Uterus (tissue), 4 donors: ENCODE data around the gene PRUNE2. TPM values are rescaled to one million over a fixed set of nuclear protein-coding genes. Genes with fewer than 3 reads are reported as not detected.
A peak's percentile ranks its signal among the peaks of the same experiment; 100 is the strongest.

Experiments used
- DNase-seq, 2 donors: peaks; one replicate each; pipeline ENCODE4 v3.0.0-alpha.2; 2019 to 2020
- H3K27ac ChIP-seq, 2 donors: fragments of 200-600 bp; sonication (generic); 1 replicate in 1 of 2; 2 replicates in 1 of 2; pipeline ENCODE4 v1.5.1; 2016 to 2018
- H3K27me3 ChIP-seq, 2 donors: fragments of 200-600 bp; sonication (generic); one replicate each; pipeline ENCODE4 v1.5.1; 2018 to 2019; ENCODE audit warnings: control low read depth in 1 of 2
- H3K36me3 ChIP-seq, 2 donors: fragments of 200-600 bp; sonication (generic); one replicate each; pipeline ENCODE4 v1.5.1; 2019; ENCODE audit warnings: control low read depth in 1 of 2
- H3K4me1 ChIP-seq, 2 donors: fragments of 200-600 bp; sonication (generic); one replicate each; pipeline ENCODE4 v1.5.1; 2018 to 2019; ENCODE audit warnings: control low read depth in 1 of 2
- H3K4me3 ChIP-seq, 2 donors: fragments of 200-600 bp; sonication (generic); 1 replicate in 1 of 2; 2 replicates in 1 of 2; pipeline ENCODE4 v1.5.1; 2018 to 2019; ENCODE audit warnings: mild to moderate bottlenecking in 1 of 2
- H3K9me3 ChIP-seq, 2 donors: fragments of 200-600 bp; sonication (generic); one replicate each; pipeline ENCODE4 v1.5.1; 2019; ENCODE audit warnings: control low read depth in 1 of 2
- CTCF ChIP-seq, 4 experiments: fragments of 200-600 bp in 2 of 4; fragments of 450-650 bp in 2 of 4; sonication (generic) in 2 of 4; IDR thresholded peaks; one replicate each; pipeline ENCODE4 v1.5.1; 2016 to 2019; ENCODE audit warnings: antibody characterized with exemption in 4 of 4, mild to moderate bottlenecking in 2 of 4, moderate library complexity in 1 of 4
- POLR2A ChIP-seq, 2 donors: fragments of 450-650 bp; IDR thresholded peaks; one replicate each; pipeline ENCODE4 v1.6.1; 2016; ENCODE audit warnings: antibody characterized with exemption in 2 of 2, mild to moderate bottlenecking in 1 of 2, moderate library complexity in 1 of 2
- intact Hi-C: fragments of 100-400 bp; cut with DNase I; formaldehyde crosslinking; loops from one replicate; pipeline ENCODE4 v1.15.1; 2023; ENCODE audit warnings: low total_unique reads
- total RNA-seq, 4 donors: library from RNA; depleted of rRNA in 3 of 4; stranded (reverse); fragments of >200 nt in 3 of 4; gene quantifications; one replicate each; pipeline versions ENCODE4 v1.1.0 to v1.2.4, GENCODE V29; 2014 to 2023
- donor health status: DM: yes; HTN: yes; CAD: no.

The PRUNE2 gene
- total RNA-seq, 4 donors from 2014 or later: 51.4 to 187 (median 97.1) TPM

GRCh38 chr9:76883341-76883855 lies 22.5 kb downstream of the PRUNE2 start:
- H3K36me3 ChIP-seq: no peaks in the 10 kb centered on the region
- TF ChIP-seq CTCF (IDR thresholded peaks at IDR 0.05) (no peak), POLR2A (IDR thresholded peaks at IDR 0.05) (no peak)
- H3K27ac ChIP-seq: no peak overlapping the region
- H3K4me1 ChIP-seq: no peaks in the 10 kb centered on the region
- H3K9me3 ChIP-seq: no peaks in the 10 kb centered on the region
- H3K27me3 ChIP-seq: no peaks in the 10 kb centered on the region
- intact Hi-C loops: no loop called here
- H3K4me3 ChIP-seq: no peak overlapping the region
- DNase-seq: no peak

- Histone ChIP-seq H3K9me3 (no peaks in the 10 kb centered on the region), H3K4me3 (no peak overlapping the region), H3K36me3 (no peaks in the 10 kb centered on the region), H3K27ac (no peak overlapping the region), H3K27me3 (no peaks in the 10 kb centered on the region), H3K4me1 (no peaks in the 10 kb centered on the region)
- no peak for DNase-seq
- intact Hi-C loops: no loop called here
- no peak for TF ChIP-seq CTCF (IDR thresholded peaks at IDR 0.05)
- TF ChIP-seq POLR2A (IDR thresholded peaks at IDR 0.05): no peak
Observed at GRCh38 chr9:76882686-76883085, 23.2 kb downstream of the PRUNE2 start.

GRCh38 chr9:76880210-76880609 lies 25.7 kb downstream of the PRUNE2 start:
- Histone ChIP-seq H3K27me3 (no peaks in the 10 kb centered on the region), H3K4me1 (no peaks in the 10 kb centered on the region), H3K9me3 (no peaks in the 10 kb centered on the region), H3K36me3 (no peaks in the 10 kb centered on the region), H3K4me3 (no peak overlapping the region), H3K27ac (no peak overlapping the region)
- no peak for DNase-seq
- intact Hi-C loops: no loop called here
- TF ChIP-seq CTCF (IDR thresholded peaks at IDR 0.05) (no peak), POLR2A (IDR thresholded peaks at IDR 0.05) (no peak)

GRCh38 chr9:76878933-76879332 lies 27.0 kb downstream of the PRUNE2 start:
- H3K36me3 ChIP-seq: no peaks in the 10 kb centered on the region
- H3K27ac ChIP-seq: peak overlapping the region; percentile 87 to 93
- no peaks in the 10 kb centered on the region for H3K4me1 ChIP-seq
- TF ChIP-seq POLR2A (IDR thresholded peaks at IDR 0.05): no peak
- TF ChIP-seq CTCF (IDR thresholded peaks at IDR 0.05): no peak
- H3K27me3 ChIP-seq: no peaks in the 10 kb centered on the region
- H3K4me3 ChIP-seq: no peak overlapping the region
- no peaks in the 10 kb centered on the region for H3K9me3 ChIP-seq
- intact Hi-C loops: no loop called here
- no peak for DNase-seq

GRCh38 chr9:76877961-76878360 lies 28.0 kb downstream of the PRUNE2 start:
- Histone ChIP-seq H3K4me1 (no peaks in the 10 kb centered on the region), H3K4me3 (no peak overlapping the region), H3K9me3 (no peaks in the 10 kb centered on the region), H3K27me3 (no peaks in the 10 kb centered on the region), H3K36me3 (no peaks in the 10 kb centered on the region), H3K27ac (peak overlapping the region; percentile 87 to 93)
- intact Hi-C loops: no loop called here
- TF ChIP-seq POLR2A (IDR thresholded peaks at IDR 0.05) (no peak), CTCF (IDR thresholded peaks at IDR 0.05) (no peak)
- no peak for DNase-seq
